GM21390 (cell line): ENCODE results near the gene NQO2.
A peak's percentile ranks its signal among the peaks of the same experiment; 100 is the strongest.
"Not testable (repeated sequence)": the region's sequence is repeated elsewhere in the genome, so short reads cannot be mapped to it uniquely, and the experiment has no call there.

Source experiments
- ATAC-seq: cut with Tn5 transposase; IDR thresholded peaks from one replicate; pipeline ENCODE4 v1.9.1; 2021; ENCODE audit not compliant: unreplicated experiment

NQO2 gene

DNA sequence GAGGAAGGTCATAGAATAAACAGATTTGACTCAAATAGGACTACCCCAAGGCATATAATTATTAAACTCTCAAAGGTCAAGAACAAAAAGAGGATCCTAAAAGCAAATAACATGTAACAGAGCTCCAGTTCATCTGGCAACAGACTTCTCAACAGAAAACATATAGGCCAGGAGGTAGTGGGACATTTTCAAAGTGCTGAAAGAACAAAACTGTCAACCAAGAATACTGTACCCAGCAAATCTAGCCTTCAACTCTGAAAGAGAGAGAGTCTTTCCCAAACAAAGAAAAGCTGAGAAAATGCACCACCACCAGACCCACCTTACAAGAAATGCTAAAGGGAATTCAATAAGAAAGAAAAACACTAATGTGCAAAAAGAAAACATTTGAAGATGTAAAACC, 11.9 kb downstream of the NQO2 start:
- ATAC-seq, result no peak

DNA sequence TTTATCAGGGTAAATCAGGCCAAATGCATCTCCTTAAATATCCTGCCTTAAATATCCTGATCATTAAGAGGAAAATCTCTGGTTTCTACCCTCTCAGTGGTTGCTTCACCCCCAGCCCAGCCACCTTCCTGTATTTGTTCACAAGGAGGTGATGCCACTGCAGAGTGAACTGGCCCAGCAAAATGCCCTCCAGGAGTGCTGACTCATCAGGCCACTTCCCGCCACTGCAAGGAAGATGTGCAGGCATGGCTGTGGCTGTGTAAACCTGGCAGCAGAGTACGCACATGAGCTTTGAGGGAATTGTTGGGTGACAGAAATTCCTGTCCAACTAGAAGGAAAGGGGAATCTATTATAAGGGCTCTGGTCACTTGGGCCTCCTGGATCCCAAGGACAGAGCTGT, 13.8 kb downstream of the NQO2 start:
- ATAC-seq, result no peak

DNA sequence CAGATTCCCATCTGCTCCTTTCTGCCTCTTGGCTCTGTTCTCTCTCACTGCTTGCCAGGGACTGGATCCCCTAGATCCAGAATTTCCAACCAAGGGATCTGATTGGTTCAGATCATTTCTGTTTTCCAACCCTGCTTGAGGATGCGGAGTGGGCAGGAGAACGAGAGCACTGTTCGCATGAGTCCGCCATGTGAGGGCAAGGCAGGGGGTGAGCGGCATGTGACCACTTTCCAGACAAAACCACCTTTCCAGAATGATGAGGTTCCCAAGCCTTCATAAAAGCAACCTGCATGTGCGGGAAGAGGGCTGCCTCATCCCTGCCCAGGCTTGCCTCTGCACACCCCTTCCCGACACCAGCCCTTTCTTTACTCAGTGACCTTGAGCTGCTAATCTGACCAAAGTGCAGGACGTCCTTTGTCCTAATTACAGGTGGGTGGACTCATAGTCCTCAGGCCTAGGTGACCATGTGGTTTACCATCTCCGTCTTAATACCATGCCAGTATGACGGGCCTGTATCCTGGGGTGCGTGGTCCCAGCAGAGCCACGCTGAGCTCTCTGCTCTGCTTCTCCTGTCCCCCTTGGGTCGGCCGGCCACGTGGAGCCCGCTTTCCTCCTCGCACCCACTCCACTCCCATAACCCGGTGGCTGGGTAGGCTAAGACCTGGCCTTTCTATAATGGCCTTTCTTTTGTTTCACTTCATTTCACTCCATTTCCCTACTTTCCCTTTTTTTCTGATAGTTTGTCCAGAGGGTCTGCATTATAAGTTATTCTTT, 14.4 kb downstream of the NQO2 start:
- no peak for ATAC-seq

DNA sequence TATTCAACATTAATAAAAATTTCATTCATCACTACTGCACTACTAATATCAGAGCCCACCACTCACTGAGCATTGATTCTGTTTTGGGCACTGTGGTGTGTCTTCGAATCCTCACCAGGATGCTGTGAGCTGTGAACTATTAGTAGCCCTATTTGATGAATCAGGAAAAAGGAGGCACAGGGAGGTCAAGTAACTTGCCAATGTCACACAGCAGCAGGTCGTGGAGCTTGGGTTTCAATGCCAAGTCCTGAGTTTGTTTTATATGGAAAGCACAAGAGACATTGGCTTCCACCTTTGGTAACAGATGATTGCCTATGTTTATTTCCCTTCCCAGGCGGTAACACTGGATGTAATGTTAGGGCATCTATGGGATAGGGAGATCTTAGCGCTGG, 15.0 kb downstream of the NQO2 start:
- no peak for ATAC-seq

DNA sequence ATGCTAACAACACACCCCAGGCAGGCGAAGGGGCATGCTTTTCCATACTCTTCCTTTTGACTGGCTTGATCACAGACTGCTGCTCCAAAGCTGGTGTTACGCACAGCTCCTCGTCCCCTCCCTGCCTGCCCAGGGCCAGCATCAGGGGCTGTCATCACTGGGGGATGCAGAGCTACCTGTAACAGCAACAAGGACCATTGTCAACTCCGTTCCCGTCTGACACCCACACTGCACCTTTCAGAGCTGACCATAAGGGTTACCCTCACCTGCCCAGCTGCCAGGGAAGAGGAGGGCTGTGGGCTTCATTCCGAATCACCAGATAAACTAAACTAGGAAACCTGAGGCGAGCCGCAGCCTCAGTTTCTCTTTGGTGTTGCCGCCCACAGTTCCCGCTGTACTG, 15.4 kb downstream of the NQO2 start:
- ATAC-seq, result no peak

DNA sequence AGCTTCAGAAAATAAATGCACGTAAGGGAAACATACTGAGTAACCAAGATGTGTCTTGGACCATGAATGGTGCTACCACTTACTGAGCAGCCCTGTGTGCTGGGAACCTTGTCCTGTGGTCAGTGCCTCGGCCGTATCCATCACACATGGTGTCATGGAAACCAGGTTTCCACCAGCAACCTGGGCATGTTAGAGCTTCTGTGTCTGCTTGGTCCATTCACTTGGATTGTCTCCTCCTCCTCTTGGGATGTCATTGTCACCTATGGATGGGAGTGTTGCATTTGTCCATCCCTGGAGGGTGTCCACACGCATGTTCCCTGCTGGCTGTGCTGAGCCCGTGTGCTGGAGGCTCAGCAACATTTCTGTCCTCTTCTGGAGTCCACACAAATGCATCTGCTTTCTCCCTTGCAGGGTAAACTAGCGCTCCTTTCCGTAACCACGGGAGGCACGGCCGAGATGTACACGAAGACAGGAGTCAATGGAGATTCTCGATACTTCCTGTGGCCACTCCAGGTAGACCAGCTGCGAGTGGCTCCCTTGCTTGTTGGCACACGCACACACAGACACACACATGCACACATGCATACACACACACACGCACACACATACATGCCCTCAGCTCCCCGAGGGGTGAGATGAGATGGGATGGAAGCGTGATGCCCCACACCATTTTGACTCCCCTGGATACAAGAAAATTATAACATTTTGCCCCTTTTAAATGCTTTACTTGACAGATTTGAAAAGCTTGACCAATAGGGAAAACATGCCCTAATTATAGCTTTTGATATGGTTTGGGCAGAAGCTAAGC, 17.0 kb downstream of the NQO2 start:
- no peak for ATAC-seq

DNA sequence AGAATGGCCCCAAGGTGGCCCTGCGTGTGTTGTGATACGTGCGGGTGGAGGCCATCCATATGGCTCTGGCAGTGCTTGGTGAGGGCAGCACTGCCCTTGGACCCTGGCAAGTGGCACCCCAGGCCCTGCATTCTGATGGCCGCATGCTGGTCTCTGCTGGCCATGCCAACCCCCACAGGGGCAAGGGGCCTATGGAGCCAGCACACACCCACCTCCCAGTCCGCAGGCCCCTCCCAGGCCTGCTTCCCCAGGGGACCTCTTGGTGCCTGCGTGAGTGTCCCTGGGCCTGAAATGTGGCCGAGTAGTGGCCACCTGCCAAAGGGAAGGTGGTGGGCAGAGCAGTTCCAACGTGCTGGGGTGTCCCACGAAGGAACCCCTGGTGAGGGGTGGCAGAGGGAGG, 17.6 kb downstream of the NQO2 start:
- no peak for ATAC-seq

DNA sequence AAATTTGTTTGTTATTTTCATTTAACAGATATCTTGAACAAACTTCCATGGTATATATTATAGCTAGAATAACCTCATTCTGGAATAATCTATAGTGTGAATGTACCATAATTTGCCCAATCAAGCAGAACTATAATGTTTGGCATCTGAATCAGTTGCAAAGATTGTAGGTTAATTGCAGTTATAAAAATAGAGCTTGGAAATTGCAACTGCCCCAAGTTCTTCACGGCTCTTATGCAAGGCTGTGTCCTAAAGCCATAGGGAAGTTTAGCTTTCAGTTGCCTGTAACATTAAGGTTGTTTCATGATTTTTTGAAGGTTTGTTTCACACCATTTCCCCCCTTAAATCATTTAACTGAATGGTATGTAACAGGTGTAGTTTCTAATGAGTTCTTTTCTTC, 19.4 kb downstream of the NQO2 start:
- ATAC-seq, result no peak

DNA sequence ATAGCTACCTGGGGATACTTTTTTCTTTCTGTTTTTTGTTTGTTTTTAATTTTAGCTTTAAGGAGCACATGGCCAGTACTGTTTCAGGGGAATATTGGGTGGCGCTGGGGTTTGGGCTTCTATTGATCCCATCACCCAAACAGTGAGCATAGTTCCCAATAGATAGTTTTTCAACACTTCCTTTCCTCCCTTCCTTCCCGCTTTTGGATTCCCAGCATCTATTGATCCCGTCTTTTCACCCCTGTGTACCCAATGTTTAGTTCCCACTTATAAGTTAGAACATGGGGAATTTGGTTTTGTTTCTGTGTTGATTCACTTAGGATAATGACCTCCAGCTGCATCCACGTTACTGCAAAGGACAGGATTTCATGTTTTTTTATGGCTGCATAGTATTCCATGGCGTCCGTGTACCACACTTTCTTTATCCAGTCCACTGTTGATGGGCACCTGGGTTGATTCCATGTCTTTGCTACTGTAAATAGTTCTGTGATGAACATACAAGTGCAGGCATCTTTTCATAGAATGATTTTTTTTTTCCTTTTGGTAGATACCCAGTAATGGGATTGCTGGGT, 20.1 kb downstream of the NQO2 start:
- no peak for ATAC-seq

DNA sequence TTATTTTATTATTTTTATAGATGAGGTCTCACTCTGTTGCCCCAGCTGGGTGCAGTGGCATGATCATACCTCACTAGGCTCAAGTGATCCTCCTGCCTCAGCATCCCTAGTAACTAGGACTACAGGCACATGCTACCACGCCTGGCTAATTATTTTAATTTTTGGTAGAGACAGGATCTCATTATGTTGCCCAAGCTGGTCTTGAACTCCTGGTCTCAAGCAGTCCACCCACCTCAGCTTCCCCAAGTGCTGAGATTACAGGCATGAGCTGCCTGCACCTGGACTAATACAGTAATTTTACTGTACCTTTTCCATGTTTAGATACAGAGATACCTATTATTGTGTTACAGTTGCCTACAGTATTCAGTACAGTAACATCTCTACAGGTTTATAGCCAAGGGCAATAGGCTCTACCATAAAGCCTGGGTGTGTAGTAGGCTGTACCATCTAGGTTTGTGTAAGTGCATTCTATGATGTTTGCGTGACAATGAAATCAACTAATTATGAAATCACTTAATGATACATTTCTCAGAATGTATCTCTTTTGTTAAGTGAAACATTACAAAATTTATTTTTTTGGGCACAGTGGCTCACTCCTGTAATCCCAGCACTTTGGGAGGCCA, 21.4 kb downstream of the NQO2 start:
- ATAC-seq, result not testable (repeated sequence)

DNA sequence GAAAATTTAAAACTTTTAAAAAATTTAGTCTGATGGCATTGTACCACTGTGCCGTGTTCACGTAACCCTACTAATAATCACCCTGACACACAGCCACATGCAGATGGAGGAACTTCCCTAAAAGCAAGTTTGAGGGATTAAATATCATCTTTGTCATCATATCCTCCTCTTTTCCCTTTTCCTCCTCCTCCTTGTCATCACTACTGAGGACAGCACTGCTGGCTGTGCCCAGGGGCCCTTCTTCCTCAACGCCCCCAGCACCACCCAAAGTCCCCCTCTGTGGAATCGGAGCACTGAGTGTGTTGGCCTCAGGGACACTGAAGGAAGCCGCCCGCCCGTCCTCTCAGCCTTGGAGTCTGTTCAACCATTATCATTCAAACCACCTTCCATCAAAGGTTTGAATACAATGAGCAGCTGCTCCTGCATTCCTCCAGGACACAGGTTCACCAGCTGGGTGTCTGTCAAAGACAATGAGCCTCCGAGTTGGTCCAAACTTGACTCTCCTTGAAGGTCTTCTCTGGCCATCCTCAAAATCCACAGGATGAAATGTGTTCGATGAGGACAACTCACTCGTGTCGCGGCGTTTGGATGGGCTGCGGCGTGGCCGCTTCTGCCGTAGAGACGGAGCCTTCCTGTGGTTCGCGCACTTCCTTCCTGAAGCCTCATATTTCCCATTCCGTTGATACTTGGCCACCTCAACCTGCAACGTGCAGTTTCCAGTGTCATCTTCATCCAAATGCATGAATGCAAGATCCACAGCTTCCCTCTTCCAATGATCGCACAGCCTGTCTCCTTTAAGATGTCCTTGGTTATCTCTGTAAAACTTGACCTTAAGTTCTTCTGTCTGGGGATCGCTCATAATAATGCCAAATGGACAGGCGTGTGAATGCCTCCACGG, 23.3 kb downstream of the NQO2 start:
- ATAC-seq, result no peak

DNA sequence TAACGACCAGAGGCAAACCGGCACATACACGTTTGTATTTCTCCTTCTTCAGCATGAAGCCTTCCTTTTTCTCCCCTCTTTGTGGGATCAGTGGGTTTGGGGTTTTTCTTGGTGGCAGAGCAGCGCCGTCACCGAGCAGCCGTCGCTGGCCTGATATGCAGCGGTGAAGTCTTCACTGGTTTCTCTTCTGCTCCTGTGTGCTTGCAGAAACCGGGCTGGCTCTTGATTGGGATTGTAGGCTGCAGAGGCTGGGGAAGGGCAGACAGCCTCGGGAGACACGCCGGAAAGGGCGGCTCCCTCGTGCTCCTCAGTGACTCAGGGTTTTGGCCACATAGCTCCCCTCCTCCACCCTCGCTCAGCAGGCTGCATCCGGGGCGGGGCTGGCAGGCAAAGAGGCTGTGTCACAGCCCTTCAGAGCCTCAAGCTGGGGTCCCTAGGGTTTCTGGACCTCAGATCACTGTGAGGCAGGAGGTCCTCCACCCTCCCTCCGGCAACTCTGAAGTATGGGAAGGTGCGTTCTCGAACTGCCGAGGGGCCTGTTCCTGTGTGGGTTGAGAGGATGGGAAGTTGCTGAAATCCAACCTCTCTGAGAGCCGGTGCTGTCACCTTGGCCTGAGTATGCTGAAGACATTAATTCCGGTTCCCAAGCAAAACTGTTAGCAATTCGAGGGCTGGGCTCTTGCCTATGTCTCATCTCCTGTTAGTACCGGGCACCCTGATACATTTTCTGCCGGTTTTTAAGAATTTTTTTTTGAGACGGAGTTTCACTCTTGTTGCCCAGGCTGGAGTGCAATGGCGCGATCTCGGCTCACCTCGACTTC, 24.2 kb downstream of the NQO2 start:
- ATAC-seq, result peak; percentile 79

DNA sequence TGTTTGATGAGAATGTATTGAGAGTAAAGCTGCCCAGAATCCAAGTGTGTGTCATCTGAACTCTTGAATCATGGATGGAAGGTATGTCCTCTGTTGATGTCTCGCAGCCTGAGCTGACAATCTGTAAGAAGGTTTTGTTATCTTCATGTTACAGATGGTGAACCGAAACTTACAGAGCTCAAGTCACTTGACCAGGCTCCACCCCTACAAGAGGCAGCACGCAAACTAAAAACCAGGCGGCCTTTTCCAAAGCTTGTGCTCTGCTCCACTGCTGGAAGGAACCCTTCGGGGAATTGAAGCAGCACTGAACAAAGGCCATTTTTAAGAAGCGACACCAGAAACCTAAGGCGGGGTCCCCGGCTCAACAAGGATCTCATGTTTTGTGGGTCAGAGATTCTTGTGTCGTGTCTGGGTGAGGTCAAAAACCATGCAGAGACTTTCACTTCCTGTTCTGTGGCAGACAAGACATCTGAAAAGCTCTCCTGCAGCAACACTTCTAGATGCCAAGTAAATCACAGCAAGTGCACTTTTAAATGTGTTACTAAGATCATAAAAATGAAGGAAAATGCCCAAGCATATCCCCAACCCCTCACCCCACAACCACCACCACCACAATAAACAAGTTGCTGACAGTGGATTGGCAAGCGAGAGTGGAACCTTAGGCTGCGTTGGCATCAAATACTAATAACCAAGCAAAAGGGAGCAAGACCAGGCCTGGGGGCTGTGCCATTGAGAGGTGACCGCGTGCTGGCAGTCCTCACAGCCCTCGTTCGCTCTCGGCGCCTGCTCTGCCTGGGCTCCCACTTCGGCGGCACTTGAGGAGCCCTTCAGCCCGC, 27.3 kb downstream of the NQO2 start:
- ATAC-seq, result peak; percentile 65

DNA sequence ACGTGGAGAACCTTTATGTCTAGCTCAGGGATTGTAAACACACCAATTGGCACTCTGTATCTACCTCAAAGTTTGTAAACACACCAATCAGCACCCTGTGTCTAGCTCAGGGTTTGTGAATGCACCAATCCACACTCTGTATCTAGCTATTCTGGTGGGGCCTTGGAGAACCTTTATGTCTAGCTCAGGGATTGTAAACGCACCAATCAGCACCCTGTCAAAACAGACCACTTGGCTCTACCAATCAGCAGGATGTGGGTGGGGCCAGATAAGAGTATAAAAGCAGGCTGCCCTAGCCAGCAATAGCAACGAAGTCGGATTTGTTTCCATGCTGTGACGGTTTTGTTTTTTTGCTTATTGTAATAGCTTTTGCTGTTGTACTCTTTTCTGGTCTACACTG, 28.5 kb downstream of the NQO2 start:
- ATAC-seq, result not testable (repeated sequence)

DNA sequence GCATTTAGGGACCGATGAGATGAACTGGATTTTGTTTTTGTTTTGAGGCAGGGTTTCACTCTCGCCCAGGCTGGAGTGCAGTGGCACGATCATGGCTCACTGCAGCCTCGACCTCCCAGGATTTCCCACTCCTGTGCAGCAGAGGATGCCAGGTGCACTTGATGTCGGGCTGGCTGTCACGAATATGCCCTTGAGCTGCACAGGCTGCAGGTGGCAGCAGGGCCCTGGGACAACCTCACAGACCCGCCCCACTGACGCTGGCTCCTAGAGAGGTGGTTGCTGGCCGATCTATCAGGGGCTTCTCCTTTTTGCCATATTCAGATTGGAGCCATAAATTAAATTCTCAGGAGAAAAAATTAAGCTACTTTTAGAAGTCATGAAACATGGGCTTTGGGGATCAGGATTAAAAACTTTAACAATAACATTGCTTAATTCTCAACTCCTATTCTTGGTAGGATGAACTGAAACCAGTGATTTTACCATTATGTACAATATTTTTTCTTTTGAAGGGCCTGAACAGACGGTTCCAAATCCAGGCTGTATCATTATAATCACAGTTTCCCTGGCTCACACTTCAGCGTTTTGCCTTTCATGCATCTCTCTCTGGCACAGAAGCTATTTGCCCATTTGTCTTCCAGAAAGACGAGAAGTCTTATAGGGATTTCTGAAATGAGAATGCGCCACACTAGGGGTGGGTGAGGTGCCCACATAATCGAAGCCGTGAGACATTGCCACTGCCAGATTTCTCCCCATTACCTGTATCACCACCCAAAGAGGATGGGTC, 32.4 kb downstream of the NQO2 start:
- ATAC-seq, result no peak

DNA sequence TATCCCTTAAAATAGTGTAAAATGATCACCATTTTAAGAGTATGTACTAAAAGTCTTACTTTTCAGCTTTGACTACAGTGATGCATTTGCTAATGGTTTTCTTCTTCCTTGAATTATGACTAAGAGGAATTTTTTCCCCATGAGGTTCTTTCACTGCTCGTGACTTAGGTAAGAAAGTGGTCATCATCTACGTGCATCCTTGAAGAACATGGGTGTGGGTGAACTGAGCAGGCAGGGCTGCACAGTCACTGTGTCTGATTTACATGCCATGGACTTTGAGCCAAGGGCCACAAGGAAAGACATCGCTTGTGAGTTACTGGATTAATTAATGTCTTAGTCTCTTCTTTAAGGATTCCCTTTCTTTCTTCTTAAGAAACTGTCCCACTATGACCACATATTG, 33.3 kb downstream of the NQO2 start:
- no peak for ATAC-seq

DNA sequence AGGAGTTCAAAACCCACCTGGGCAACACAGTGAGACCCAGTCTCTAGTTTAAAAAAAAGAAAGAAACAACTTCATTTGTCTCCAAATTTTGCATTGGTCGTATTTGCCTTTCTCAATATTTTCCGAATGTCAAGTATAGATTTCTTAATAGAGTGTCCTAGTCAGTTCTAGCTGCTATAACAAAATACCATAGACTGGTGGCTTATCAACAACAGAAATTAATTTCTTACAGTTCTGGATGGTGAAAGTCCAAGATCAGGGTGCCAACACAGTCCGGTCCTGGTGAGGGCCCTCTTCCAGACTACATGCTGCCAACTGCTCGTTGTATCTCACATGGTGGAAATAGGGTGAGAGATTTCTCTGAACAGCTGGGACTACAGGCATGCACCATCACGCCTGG, 34.0 kb downstream of the NQO2 start:
- no peak for ATAC-seq

DNA sequence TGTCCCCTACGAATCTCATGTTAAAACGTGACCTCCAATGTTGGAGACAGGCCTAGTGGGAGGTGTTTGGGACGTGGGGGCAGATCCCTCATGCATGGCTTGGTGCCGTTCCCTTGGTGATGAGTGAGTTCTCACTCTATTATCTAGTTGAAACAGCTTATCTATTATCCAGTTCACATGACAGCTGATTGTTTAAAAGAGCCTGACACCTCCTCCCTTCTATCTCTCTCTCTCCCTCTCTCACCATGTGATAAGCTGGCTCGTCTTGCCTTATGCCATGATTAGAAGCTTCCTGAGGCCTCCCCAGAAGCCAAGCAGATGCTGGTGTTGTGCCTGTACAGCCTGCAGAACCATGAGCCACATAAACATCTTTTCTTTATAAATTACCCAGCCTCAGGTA, 35.7 kb downstream of the NQO2 start:
- no peak for ATAC-seq
